Measurements from ENCODE around the gene SLC25A43.
"Not testable (repeated sequence)": the region's sequence is repeated elsewhere in the genome, so short reads cannot be mapped to it uniquely, and the experiment has no call there.

Gene SLC25A43

GRCh38 chrX:119468551-119469312 is 69.6 kb downstream of the SLC25A43 start:
- peak; percentile 76 for DNase-seq (ENCODE audit: low spot score)

- DNase-seq (ENCODE audit: low spot score), result no peak
Observed at GRCh38 chrX:119469313-119469635, 70.1 kb downstream of the SLC25A43 start.

GRCh38 chrX:119474615-119475388 is 75.7 kb downstream of the SLC25A43 start:
- no peak for DNase-seq (ENCODE audit: low spot score)

- DNase-seq (ENCODE audit: low spot score), result no peak
Observed at GRCh38 chrX:119475389-119476101, 76.4 kb downstream of the SLC25A43 start.

GRCh38 chrX:119477812-119478232 is 78.7 kb downstream of the SLC25A43 start:
- DNase-seq (ENCODE audit: low spot score), result no peak

GRCh38 chrX:119478504-119478903 is 79.4 kb downstream of the SLC25A43 start:
- no peak for DNase-seq (ENCODE audit: low spot score)

GRCh38 chrX:119479845-119480244 is 80.7 kb downstream of the SLC25A43 start:
- DNase-seq (ENCODE audit: low spot score), result no peak

GRCh38 chrX:119481323-119481801 is 82.2 kb downstream of the SLC25A43 start:
- DNase-seq (ENCODE audit: low spot score), result no peak

- no peak for DNase-seq (ENCODE audit: low spot score)
Observed at GRCh38 chrX:119482041-119482440, 82.9 kb downstream of the SLC25A43 start.

GRCh38 chrX:119482481-119483480 is 83.6 kb downstream of the SLC25A43 start:
- DNase-seq (ENCODE audit: low spot score), result peak; percentile 68

- no peak for DNase-seq (ENCODE audit: low spot score)
Observed at GRCh38 chrX:119486745-119487144, 87.6 kb downstream of the SLC25A43 start.

GRCh38 chrX:119487766-119488165 is 88.6 kb downstream of the SLC25A43 start:
- DNase-seq (ENCODE audit: low spot score), result not testable (repeated sequence)

- peak; percentile 27 for DNase-seq (ENCODE audit: low spot score)
Observed at GRCh38 chrX:119488749-119489148, 89.6 kb downstream of the SLC25A43 start.

- DNase-seq (ENCODE audit: low spot score), result no peak
Observed at GRCh38 chrX:119489212-119490074, 90.3 kb downstream of the SLC25A43 start.

- DNase-seq (ENCODE audit: low spot score), result no peak
Observed at GRCh38 chrX:119492463-119492862, 93.3 kb downstream of the SLC25A43 start.

GRCh38 chrX:119493851-119494495 is 94.8 kb downstream of the SLC25A43 start:
- DNase-seq (ENCODE audit: low spot score), result not testable (repeated sequence)

GRCh38 chrX:119495734-119496726 is 96.9 kb downstream of the SLC25A43 start:
- DNase-seq (ENCODE audit: low spot score), result no peak

- DNase-seq (ENCODE audit: low spot score), result no peak
Observed at GRCh38 chrX:119497185-119497584, 98.0 kb downstream of the SLC25A43 start.
